ENCODE data around the gene MED12L.

DNA sequence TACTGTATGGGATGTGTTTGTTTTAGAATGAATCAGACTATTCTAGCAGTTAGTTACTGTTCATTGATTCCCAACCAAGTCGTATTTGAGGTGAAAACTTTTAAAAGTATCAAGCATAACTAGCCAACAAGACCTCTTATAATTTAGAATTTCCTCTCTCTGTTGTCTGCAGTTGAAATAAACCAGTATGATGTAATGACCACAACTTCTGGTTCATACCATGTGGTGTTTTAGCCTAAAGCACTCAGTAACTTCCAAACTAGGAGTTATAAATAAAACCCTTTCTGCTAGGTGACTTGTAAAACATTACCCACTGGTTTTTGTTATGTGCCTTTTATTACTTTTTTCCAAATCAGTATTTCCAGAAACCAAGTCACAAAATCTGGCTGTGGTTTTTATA, 318.9 kb downstream of the MED12L start:
- TF ChIP-seq, protein P1, sequence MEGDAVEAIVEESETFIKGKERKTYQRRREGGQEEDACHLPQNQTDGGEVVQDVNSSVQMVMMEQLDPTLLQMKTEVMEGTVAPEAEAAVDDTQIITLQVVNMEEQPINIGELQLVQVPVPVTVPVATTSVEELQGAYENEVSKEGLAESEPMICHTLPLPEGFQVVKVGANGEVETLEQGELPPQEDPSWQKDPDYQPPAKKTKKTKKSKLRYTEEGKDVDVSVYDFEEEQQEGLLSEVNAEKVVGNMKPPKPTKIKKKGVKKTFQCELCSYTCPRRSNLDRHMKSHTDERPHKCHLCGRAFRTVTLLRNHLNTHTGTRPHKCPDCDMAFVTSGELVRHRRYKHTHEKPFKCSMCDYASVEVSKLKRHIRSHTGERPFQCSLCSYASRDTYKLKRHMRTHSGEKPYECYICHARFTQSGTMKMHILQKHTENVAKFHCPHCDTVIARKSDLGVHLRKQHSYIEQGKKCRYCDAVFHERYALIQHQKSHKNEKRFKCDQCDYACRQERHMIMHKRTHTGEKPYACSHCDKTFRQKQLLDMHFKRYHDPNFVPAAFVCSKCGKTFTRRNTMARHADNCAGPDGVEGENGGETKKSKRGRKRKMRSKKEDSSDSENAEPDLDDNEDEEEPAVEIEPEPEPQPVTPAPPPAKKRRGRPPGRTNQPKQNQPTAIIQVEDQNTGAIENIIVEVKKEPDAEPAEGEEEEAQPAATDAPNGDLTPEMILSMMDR (IDR thresholded peaks at IDR 0.05; ENCODE audit: low read depth, low read length): no peak
- no peak for TF ChIP-seq POLR2A (IDR thresholded peaks at IDR 0.05; ENCODE audit: extremely low read depth, insufficient read length)

Data from NB4 (cell line).